Glutamatergic neuron (in vitro differentiated cells): ENCODE measurements around the gene POLG2. TPM values are rescaled to one million over a fixed set of nuclear protein-coding genes. Genes with fewer than 3 reads are reported as not detected.

ENCODE experiments used
- DNase-seq: peaks from one replicate; pipeline ENCODE4 v3.0.0; 2022
- H3K27ac Mint-ChIP-seq: one replicate; pipeline ENCODE4 v1.8.0; 2020; ENCODE audit warnings: mild to moderate bottlenecking, mixed read lengths, inconsistent platforms; ENCODE audit not compliant: unreplicated experiment
- H3K27me3 Mint-ChIP-seq: one replicate; pipeline ENCODE4 v1.8.0; 2020; ENCODE audit warnings: mild to moderate bottlenecking, moderate library complexity, mixed read lengths, inconsistent platforms; ENCODE audit not compliant: unreplicated experiment
- H3K36me3 Mint-ChIP-seq: one replicate; pipeline ENCODE4 v1.8.0; 2020; ENCODE audit warnings: mild to moderate bottlenecking, mixed read lengths, inconsistent platforms; ENCODE audit not compliant: unreplicated experiment
- H3K4me1 Mint-ChIP-seq: one replicate; pipeline ENCODE4 v1.8.0; 2020; ENCODE audit warnings: mild to moderate bottlenecking, low read depth, mixed read lengths, inconsistent platforms; ENCODE audit not compliant: unreplicated experiment
- H3K4me3 Mint-ChIP-seq: one replicate; pipeline ENCODE4 v1.8.0; 2020; ENCODE audit warnings: mild to moderate bottlenecking, mixed read lengths, inconsistent platforms; ENCODE audit not compliant: unreplicated experiment
- H3K9me3 Mint-ChIP-seq: one replicate; pipeline ENCODE4 v1.8.0; 2020; ENCODE audit warnings: mild to moderate bottlenecking, moderate library complexity, mixed read lengths, inconsistent platforms; ENCODE audit not compliant: unreplicated experiment
- CTCF ChIP-seq: fragments of 200-600 bp; sonication (generic); IDR thresholded peaks from one replicate; pipeline ENCODE4 v1.5.0; 2021; ENCODE audit not compliant: partially characterized antibody, unreplicated experiment
- total RNA-seq: library from RNA; stranded (reverse); fragmentation: NEBNext Ultra II Directional; extraction: Animal tissue kit (Norgen Biotek cat#: 25700); gene quantifications from one replicate; pipeline ENCODE4 v1.2.1, GENCODE V29; 2021; ENCODE audit not compliant: unreplicated experiment

POLG2 gene
- total RNA-seq, 1 donor from 2014 or later: 25.7 TPM

DNA sequence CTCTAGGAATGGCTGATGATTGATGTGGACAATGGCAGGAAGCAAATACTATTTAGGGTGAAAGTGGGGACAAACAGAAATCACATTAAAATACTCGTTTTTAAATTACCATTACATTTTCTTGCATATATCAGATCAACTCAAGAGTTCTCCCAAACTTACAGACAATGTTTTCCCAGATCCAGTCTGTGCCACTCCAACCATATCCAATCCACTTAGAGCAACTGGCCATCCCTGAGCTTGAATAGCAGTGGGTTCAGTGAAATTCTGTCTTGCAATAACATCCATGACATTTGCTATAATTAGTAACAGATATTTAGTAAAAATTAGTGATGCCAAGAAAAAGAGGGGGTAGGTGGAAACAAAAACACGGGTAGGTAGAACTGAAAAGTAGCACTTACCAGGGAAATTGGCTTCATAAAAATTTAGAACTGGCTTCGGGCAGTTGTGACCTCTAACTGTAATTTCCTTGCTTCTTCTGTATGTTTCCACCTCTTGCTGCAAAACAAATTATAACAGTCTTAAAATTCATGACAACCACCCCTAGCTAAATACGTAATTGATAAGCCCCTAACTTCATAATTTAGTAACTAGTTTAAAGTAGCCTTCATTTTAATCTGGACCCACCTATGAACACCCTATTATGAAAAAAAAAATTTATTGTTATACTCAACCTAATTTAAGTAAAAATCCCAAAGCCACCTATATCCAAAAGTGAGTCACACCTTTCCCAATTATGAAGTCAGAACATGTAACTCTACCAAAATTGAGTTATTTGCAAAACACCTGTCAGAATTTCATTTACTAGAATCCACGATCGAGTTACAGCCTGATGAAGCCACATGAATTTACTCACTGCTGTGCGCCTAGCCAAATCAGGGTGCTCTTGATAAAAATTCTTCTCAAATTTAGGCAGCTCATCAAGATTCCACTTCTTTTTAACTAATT is 7.2 kb upstream of the POLG2 start:
- H3K9me3 Mint-ChIP-seq: peaks cover 30% of the 10 kb centered on the region
- H3K27me3 Mint-ChIP-seq: peaks cover 31% of the 10 kb centered on the region
- H3K27ac Mint-ChIP-seq: peak overlapping the region; percentile 100
- H3K4me3 Mint-ChIP-seq: peak overlapping the region; percentile 100
- peaks cover 11% of the 10 kb centered on the region for H3K36me3 Mint-ChIP-seq
- peaks cover 28% of the 10 kb centered on the region for H3K4me1 Mint-ChIP-seq
- no peak for TF ChIP-seq CTCF
- DNase-seq: no peak

DNA sequence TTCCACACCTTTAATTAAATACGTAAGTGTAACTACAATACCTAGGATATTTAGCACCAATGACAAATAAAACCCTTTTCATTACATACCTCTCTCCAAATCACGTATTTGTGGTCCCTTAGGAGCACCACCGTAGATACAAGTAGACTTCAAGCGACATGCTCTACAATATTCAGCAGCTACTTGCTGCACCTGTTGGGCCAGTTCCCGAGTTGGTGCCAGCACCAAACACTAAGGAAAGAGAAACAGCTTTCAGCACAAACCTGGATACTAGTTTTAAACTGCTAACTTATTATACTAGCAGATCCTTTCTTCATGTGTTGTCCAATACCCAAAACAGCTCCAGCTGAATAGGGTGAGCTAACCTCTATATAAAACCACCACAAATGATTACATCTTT is 6.5 kb upstream of the POLG2 start:
- H3K27ac Mint-ChIP-seq: no peak overlapping the region
- H3K4me1 Mint-ChIP-seq: peaks cover 32% of the 10 kb centered on the region
- peak overlapping the region; percentile 71 for H3K4me3 Mint-ChIP-seq
- TF ChIP-seq CTCF: no peak
- H3K9me3 Mint-ChIP-seq: peaks cover 30% of the 10 kb centered on the region
- H3K27me3 Mint-ChIP-seq: peaks cover 29% of the 10 kb centered on the region
- DNase-seq: no peak
- peaks cover 11% of the 10 kb centered on the region for H3K36me3 Mint-ChIP-seq

DNA sequence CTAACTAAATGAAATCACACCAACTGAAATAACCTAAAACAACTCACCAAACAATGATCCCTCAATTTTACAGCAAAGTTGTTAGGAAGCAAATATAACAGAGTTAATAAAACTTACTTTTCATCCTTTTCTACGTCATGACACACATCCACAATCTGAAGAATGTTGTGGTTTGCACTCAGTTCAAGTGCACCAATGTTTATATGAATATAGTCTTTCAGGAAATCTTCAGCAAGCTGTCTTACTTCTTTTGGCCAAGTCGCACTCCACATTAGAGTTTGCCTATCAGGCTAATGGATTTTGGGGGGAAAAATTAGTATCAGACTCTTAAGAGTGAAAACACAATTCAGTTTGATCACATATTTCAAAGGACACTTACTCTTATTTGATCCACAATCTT is 6.0 kb upstream of the POLG2 start:
- peak overlapping the region; percentile 71 for H3K4me3 Mint-ChIP-seq
- DNase-seq: no peak
- peaks cover 11% of the 10 kb centered on the region for H3K36me3 Mint-ChIP-seq
- H3K27ac Mint-ChIP-seq: no peak overlapping the region
- H3K27me3 Mint-ChIP-seq: peaks cover 29% of the 10 kb centered on the region
- TF ChIP-seq CTCF: no peak
- H3K9me3 Mint-ChIP-seq: peaks cover 30% of the 10 kb centered on the region
- H3K4me1 Mint-ChIP-seq: peaks cover 35% of the 10 kb centered on the region

DNA sequence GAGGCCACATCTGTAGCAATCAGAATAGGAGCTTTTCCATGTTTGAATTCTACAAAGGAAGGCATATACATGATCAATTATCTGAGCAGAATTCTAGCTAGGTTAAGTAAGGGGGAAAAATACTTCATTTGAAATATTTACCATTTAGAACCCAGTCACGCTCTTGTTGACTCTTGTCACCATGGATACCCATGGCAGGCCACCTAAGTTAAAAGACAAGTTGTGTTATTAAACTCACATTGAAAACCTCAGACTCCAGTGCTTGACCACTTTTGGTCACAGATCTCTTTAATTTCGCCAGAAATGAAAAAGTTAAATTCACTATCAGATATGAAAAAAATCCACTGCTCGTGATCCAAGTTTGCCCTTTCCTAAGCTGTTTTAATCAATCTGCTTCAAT is 5.2 kb upstream of the POLG2 start:
- no peak overlapping the region for H3K27ac Mint-ChIP-seq
- H3K4me1 Mint-ChIP-seq: peaks cover 35% of the 10 kb centered on the region
- peaks cover 11% of the 10 kb centered on the region for H3K36me3 Mint-ChIP-seq
- H3K27me3 Mint-ChIP-seq: peaks cover 23% of the 10 kb centered on the region
- TF ChIP-seq CTCF: no peak
- H3K4me3 Mint-ChIP-seq: peak overlapping the region; percentile 24
- no peak for DNase-seq
- H3K9me3 Mint-ChIP-seq: peaks cover 27% of the 10 kb centered on the region
